Suppressor macrophage treated with lipopolysaccharide for 1 hour (primary cell): Measurements from ENCODE around the gene TMEM258.

ENCODE experiments used
- DNase-seq, 3 donors: peaks; one replicate each; pipeline ENCODE4 v3.0.0-alpha.2; 2020 to 2022

TMEM258 gene

GRCh38 chr11:61794579-61794978, 2.2 kb upstream of the TMEM258 start:
- DNase-seq, result no peak

- no peak for DNase-seq
Observed at GRCh38 chr11:61793829-61794204, 1.4 kb upstream of the TMEM258 start.

GRCh38 chr11:61793083-61793828, 857 bp upstream of the TMEM258 start:
- DNase-seq, result no peak

GRCh38 chr11:61791737-61792309, 576 bp downstream of the TMEM258 start:
- peak; percentile 86 to 88 (median 87) for DNase-seq

GRCh38 chr11:61787928-61788491, 4.4 kb downstream of the TMEM258 start:
- peak; percentile 51 to 70 (median 56) for DNase-seq

GRCh38 chr11:61785837-61786402, 6.5 kb downstream of the TMEM258 start:
- no peak for DNase-seq

- no peak for DNase-seq
Observed at GRCh38 chr11:61784506-61784805, 7.9 kb downstream of the TMEM258 start.

GRCh38 chr11:61783717-61784505, 8.5 kb downstream of the TMEM258 start:
- no peak for DNase-seq

GRCh38 chr11:61782841-61783240, 9.6 kb downstream of the TMEM258 start:
- DNase-seq, result no peak

GRCh38 chr11:61782299-61782698, 10.1 kb downstream of the TMEM258 start:
- no peak for DNase-seq

- DNase-seq, result no peak
Observed at GRCh38 chr11:61781585-61781984, 10.8 kb downstream of the TMEM258 start.

GRCh38 chr11:61780581-61781162, 11.7 kb downstream of the TMEM258 start:
- DNase-seq, result no peak

GRCh38 chr11:61779666-61780525, 12.5 kb downstream of the TMEM258 start:
- no peak for DNase-seq

- DNase-seq, result no peak
Observed at GRCh38 chr11:61778920-61779650, 13.3 kb downstream of the TMEM258 start.

- peak in 1 of 3 donors; percentile 19 for DNase-seq
Observed at GRCh38 chr11:61778357-61778886, 14.0 kb downstream of the TMEM258 start.

- peak in 2 of 3 donors; percentile 45 to 73 for DNase-seq
Observed at GRCh38 chr11:61777234-61778090, 14.9 kb downstream of the TMEM258 start.

GRCh38 chr11:61776561-61777075, 15.8 kb downstream of the TMEM258 start:
- DNase-seq, result peak; percentile 83 to 93 (median 87)

- no peak for DNase-seq
Observed at GRCh38 chr11:61775606-61776554, 16.5 kb downstream of the TMEM258 start.
